Endothelial cell (in vitro differentiated cells): Measurements from ENCODE around the gene LGMN. TPM values are rescaled to one million over a fixed set of nuclear protein-coding genes. Genes with fewer than 3 reads are reported as not detected.
A peak's percentile ranks its signal among the peaks of the same experiment; 100 is the strongest.

ENCODE experiments used
- DNase-seq: peaks from one replicate; pipeline ENCODE4 v3.0.0; 2021; ENCODE audit warnings: low spot score
- H3K27ac Mint-ChIP-seq: one replicate; pipeline ENCODE4 v1.8.0; 2021; ENCODE audit warnings: mixed read lengths, inconsistent platforms; ENCODE audit not compliant: unreplicated experiment
- H3K27me3 Mint-ChIP-seq: one replicate; pipeline ENCODE4 v1.8.0; 2021; ENCODE audit warnings: mild to moderate bottlenecking, moderate library complexity, mixed read lengths, inconsistent platforms; ENCODE audit not compliant: unreplicated experiment
- H3K36me3 Mint-ChIP-seq: one replicate; pipeline ENCODE4 v1.8.0; 2021; ENCODE audit warnings: mild to moderate bottlenecking, low read depth, mixed read lengths, inconsistent platforms; ENCODE audit not compliant: unreplicated experiment
- H3K4me1 Mint-ChIP-seq: one replicate; pipeline ENCODE4 v1.8.0; 2021; ENCODE audit warnings: mild to moderate bottlenecking, mixed read lengths, inconsistent platforms; ENCODE audit not compliant: unreplicated experiment
- H3K4me3 Mint-ChIP-seq: one replicate; pipeline ENCODE4 v1.8.0; 2021; ENCODE audit warnings: mild to moderate bottlenecking, mixed read lengths, inconsistent platforms; ENCODE audit not compliant: unreplicated experiment
- H3K9me3 Mint-ChIP-seq: one replicate; pipeline ENCODE4 v1.8.0; 2021; ENCODE audit warnings: mixed read lengths, inconsistent platforms; ENCODE audit not compliant: unreplicated experiment
- CTCF ChIP-seq: fragments of 200-600 bp; sonication (generic); IDR thresholded peaks from one replicate; pipeline ENCODE4 v1.5.0; 2021; ENCODE audit warnings: antibody characterized with exemption; ENCODE audit not compliant: unreplicated experiment
- total RNA-seq: library from RNA; stranded (reverse); fragmentation: NEBNext Ultra II Directional; extraction: Animal tissue kit (Norgen Biotek cat#: 25700); gene quantifications from one replicate; pipeline ENCODE4 v1.2.1, GENCODE V29; 2021; ENCODE audit not compliant: unreplicated experiment

LGMN gene
- total RNA-seq, 1 donor from 2014 or later: 97.6 TPM

DNA sequence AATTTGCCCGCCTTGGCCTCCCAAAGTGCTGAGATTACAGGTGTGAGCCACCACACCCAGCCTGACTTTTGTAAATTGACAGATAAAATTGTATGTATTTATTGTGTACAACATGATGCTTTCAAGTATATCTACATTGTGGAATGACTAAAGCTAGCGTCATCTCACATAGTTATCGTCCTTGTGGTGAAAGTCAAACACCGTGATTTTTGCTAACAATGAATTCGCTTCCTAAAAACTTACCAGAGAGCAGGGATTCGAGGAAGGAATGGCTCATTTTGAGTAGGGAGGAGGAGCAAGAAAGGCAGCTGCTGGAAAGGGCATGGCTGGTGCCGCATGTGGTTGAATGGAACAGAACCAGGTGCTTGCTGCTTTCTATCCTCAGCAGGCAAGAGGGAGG, 85.4 kb downstream of the LGMN start:
- Mint-ChIP-seq H3K4me3 (no peak overlapping the region), H3K9me3 (no peaks in the 10 kb centered on the region), H3K27ac (no peak overlapping the region), H3K27me3 (peaks cover 3% of the 10 kb centered on the region), H3K4me1 (peaks cover 7% of the 10 kb centered on the region), H3K36me3 (peaks cover 40% of the 10 kb centered on the region)
- no peak for TF ChIP-seq CTCF
- no peak for DNase-seq

DNA sequence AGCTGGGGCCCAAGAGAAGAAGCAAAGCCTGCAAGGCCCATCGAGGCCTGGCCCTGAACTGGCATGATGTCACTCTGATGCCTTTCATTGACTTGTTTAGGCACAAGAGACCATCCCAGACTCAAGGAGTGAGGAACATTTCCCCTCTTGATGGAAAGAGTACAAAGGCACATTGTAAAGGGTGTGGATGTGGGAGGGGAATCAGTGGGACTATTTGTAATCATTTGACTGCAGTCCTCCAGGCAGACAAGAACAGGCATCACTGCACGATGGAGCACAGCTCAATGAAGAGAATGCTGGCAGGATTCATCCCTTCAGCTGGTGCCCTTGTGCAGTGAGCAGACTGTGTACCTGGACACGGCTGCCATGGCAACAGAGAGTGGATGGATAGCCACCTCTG, 87.9 kb downstream of the LGMN start:
- no peak for TF ChIP-seq CTCF
- Mint-ChIP-seq H3K4me1 (peaks cover 7% of the 10 kb centered on the region), H3K27me3 (peaks cover 8% of the 10 kb centered on the region), H3K36me3 (peaks cover 50% of the 10 kb centered on the region), H3K9me3 (no peaks in the 10 kb centered on the region), H3K4me3 (no peak overlapping the region), H3K27ac (no peak overlapping the region)
- DNase-seq: no peak

GRCh38 chr14:92659765-92660561, 88.5 kb downstream of the LGMN start:
- peaks cover 10% of the 10 kb centered on the region for H3K27me3 Mint-ChIP-seq
- peak overlapping the region; percentile 31 for H3K4me3 Mint-ChIP-seq
- DNase-seq: no peak
- no peak overlapping the region for H3K27ac Mint-ChIP-seq
- no peaks in the 10 kb centered on the region for H3K9me3 Mint-ChIP-seq
- no peak for TF ChIP-seq CTCF
- peaks cover 52% of the 10 kb centered on the region for H3K36me3 Mint-ChIP-seq
- peaks cover 5% of the 10 kb centered on the region for H3K4me1 Mint-ChIP-seq

GRCh38 chr14:92658684-92659083, 89.7 kb downstream of the LGMN start:
- no peak for TF ChIP-seq CTCF
- H3K4me3 Mint-ChIP-seq: no peak overlapping the region
- DNase-seq: no peak
- no peak overlapping the region for H3K27ac Mint-ChIP-seq
- peaks cover 10% of the 10 kb centered on the region for H3K27me3 Mint-ChIP-seq
- peaks cover 5% of the 10 kb centered on the region for H3K4me1 Mint-ChIP-seq
- H3K9me3 Mint-ChIP-seq: no peaks in the 10 kb centered on the region
- peaks cover 49% of the 10 kb centered on the region for H3K36me3 Mint-ChIP-seq

DNA sequence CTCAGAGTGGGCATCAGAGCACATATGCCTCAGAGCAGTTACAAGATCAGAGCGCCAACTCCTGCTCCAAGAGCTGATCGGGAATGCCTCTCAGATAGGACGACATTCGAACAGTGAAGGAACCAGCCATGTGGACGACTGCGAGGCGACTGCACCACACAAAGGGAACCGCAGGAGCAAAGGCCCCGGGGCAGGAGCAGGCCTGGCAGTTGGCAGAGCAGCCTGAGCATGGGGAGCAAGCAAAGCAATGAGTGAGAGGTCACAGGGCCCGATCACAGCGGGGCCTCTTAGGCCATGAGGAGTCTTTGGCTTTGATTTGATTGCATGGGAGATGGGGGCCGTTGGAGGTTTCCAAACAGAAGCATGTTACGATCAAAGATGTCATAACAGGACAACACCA, 90.3 kb downstream of the LGMN start:
- peaks cover 52% of the 10 kb centered on the region for H3K36me3 Mint-ChIP-seq
- no peak overlapping the region for H3K27ac Mint-ChIP-seq
- DNase-seq: no peak
- H3K27me3 Mint-ChIP-seq: peaks cover 10% of the 10 kb centered on the region
- peaks cover 5% of the 10 kb centered on the region for H3K4me1 Mint-ChIP-seq
- no peak for TF ChIP-seq CTCF
- no peak overlapping the region for H3K4me3 Mint-ChIP-seq
- no peaks in the 10 kb centered on the region for H3K9me3 Mint-ChIP-seq
